Lower leg skin (tissue), 3 donors: ENCODE data around the gene EFTUD2.

Experiments used
- CTCF ChIP-seq, 3 donors: fragments of 450-650 bp; IDR thresholded peaks; one replicate each; pipeline ENCODE4 v1.5.1; 2016; ENCODE audit warnings: antibody characterized with exemption in 3 of 3, mild to moderate bottlenecking in 3 of 3, moderate library complexity in 2 of 3
- POLR2A ChIP-seq, 2 donors: fragments of 450-650 bp; IDR thresholded peaks; one replicate each; pipeline ENCODE4 v1.6.1; 2016 to 2017; ENCODE audit warnings: antibody characterized with exemption in 2 of 2, mild to moderate bottlenecking in 1 of 2, moderate library complexity in 1 of 2

- TF ChIP-seq CTCF (IDR thresholded peaks at IDR 0.05) (no peak), POLR2A (IDR thresholded peaks at IDR 0.05) (no peak)
Measured at GRCh38 chr17:44862278-44862914, 36.8 kb downstream of the EFTUD2 start.
